T-cell (primary cell): ENCODE data around the gene R3HDM2. TPM values are rescaled to one million over a fixed set of nuclear protein-coding genes. Genes with fewer than 3 reads are reported as not detected.

Experiments
- ATAC-seq, 4 experiments: fragments of 200-7000 bp in 3 of 4; fragments of 150-1000 bp in 1 of 4; cut with Tn5 transposase; replicated peaks in 1 of 4; 1 replicate in 3 of 4; 2 replicates in 1 of 4; pipeline ENCODE4 v1.10.0; 2021; ENCODE audit warnings: moderate library complexity in 3 of 4, mild to moderate bottlenecking in 2 of 4, moderate number of reproducible peaks in 1 of 4
- CTCF ChIA-PET, 2 donors: fragments of 300-600 bp; sonication (Branson Sonifier 250); formaldehyde crosslinking; loops; one replicate each; lab custom pipeline; 2022; ENCODE audit warnings: antibody characterized with exemption in 2 of 2; lab: Charles Lee
- POLR2A ChIA-PET, 2 donors: fragments of 300-600 bp; sonication (Branson Sonifier 250); formaldehyde crosslinking; loops; one replicate each; lab custom pipeline; 2022; ENCODE audit warnings: antibody characterized with exemption in 2 of 2; lab: Charles Lee
- DNase-seq, 35 experiments: peaks; one replicate each; pipeline versions ENCODE4 v3.0.0 to v3.0.0-alpha.2; 2013 to 2023
- H3K27ac ChIP-seq: one replicate; pipeline ENCODE4 v1.5.1; 2013; ENCODE audit warnings: low read length
- H3K27me3 ChIP-seq, 2 experiments: replicated peaks in 1 of 2; 1 replicate in 1 of 2; 2 replicates in 1 of 2; pipeline versions ENCODE4 v1.6.1 to v1.7.0; 2013; ENCODE audit warnings: low read length in 1 of 2, mixed read lengths in 1 of 2; ENCODE audit not compliant: control insufficient read depth in 2 of 2, insufficient read depth in 2 of 2; ENCODE audit errors: extremely low read depth in 1 of 2
- H3K36me3 ChIP-seq, 2 donors: 1 replicate in 1 of 2; 2 replicates in 1 of 2; pipeline versions ENCODE4 v1.6.1 to v1.7.0; 2013; ENCODE audit warnings: low read length in 1 of 2; ENCODE audit not compliant: control insufficient read depth in 2 of 2, insufficient read depth in 1 of 2; ENCODE audit errors: extremely low read depth in 1 of 2
- H3K4me1 ChIP-seq, 2 experiments: 1 replicate in 1 of 2; 2 replicates in 1 of 2; pipeline versions ENCODE4 v1.6.1 to v1.7.0; 2013; ENCODE audit warnings: low read length in 2 of 2, mixed read lengths in 1 of 2; ENCODE audit not compliant: insufficient read depth in 2 of 2, control insufficient read depth in 1 of 2; ENCODE audit errors: extremely low read depth in 1 of 2
- H3K4me3 ChIP-seq, 2 donors: 1 replicate in 1 of 2; 2 replicates in 1 of 2; pipeline versions ENCODE4 v1.5.1 to v1.7.0; 2013; ENCODE audit warnings: mild to moderate bottlenecking in 2 of 2, low read length in 1 of 2, moderate library complexity in 1 of 2; ENCODE audit not compliant: control insufficient read depth in 1 of 2; ENCODE audit errors: extremely low read depth in 1 of 2
- H3K9me3 ChIP-seq: 2 replicates; pipeline ENCODE4 v1.7.0; 2013
- H3K27ac Mint-ChIP-seq, 2 donors: one replicate each; pipeline ENCODE4 v1.8.0; 2020 to 2021; ENCODE audit warnings: mild to moderate bottlenecking in 2 of 2, mixed read lengths in 2 of 2
- H3K27me3 Mint-ChIP-seq, 2 donors: one replicate each; pipeline ENCODE4 v1.8.0; 2021 to 2022; ENCODE audit warnings: mixed read lengths in 2 of 2
- H3K36me3 Mint-ChIP-seq: one replicate; pipeline ENCODE4 v1.8.0; 2021; ENCODE audit warnings: mixed read lengths
- H3K4me1 Mint-ChIP-seq, 3 donors: one replicate each; pipeline ENCODE4 v1.8.0; 2020 to 2022; ENCODE audit warnings: mixed read lengths in 3 of 3, mild to moderate bottlenecking in 1 of 3
- H3K4me3 Mint-ChIP-seq, 3 donors: one replicate each; pipeline ENCODE4 v1.8.0; 2020 to 2022; ENCODE audit warnings: mild to moderate bottlenecking in 3 of 3, mixed read lengths in 3 of 3, moderate library complexity in 3 of 3
- H3K9me3 Mint-ChIP-seq, 3 donors: one replicate each; pipeline ENCODE4 v1.8.0; 2020 to 2022; ENCODE audit warnings: mixed read lengths in 3 of 3
- WGBS: methylation state at CpG from one replicate; pipeline ENCODE4 v1.1.5; 2013; ENCODE audit warnings: missing lambda C conversion rate; ENCODE audit not compliant: insufficient coverage; 5-methylcytosine and 5-hydroxymethylcytosine counted together
- total RNA-seq, 35 experiments: library from RNA in 6 of 35; stranded (reverse) in 6 of 35; fragments of 120-200 nt in 1 of 35; gene quantifications; one replicate each; pipeline versions ENCODE4 v1.2.1 to v1.2.4 and lab custom pipeline; 2013 to 2026

Gene R3HDM2
- total RNA-seq, 5 donors from 2014 or later (not counting 1 experiment from before 2014, with no cell fraction given) = 88.3 to 122 (median 94.7) TPM

DNA sequence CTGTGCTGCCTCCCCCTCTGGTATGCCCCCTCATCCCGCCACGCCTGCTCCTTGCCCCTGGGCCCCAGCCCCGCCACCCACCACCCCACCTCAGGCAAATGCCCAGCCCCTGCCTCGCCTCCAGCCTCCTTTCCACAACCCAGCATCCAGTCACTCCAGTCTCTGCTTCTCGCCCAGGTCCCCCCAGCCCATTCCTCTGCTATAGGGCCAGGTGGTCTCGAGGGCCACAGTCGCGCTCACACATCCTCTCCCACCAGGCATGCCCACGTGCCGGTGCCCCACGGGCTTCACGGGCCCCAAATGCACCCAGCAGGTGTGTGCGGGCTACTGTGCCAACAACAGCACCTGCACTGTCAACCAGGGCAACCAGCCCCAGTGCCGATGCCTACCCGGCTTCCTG is 220.4 kb downstream of the R3HDM2 start:
- ATAC-seq (no peak), DNase-seq (no peak)
- H3K36me3 ChIP-seq = no peaks in the 10 kb centered on the region
- peaks cover 0 to 27% of the 10 kb centered on the region in 2 experiments for H3K4me1 ChIP-seq
- Mint-ChIP-seq H3K4me3 (no peak overlapping the region), H3K27ac (no peak overlapping the region), H3K4me1 (peaks cover 16 to 23% (median 22%) of the 10 kb centered on the region in 3 donors), H3K27me3 (peaks cover 22 to 24% of the 10 kb centered on the region in 2 donors), H3K36me3 (no peaks in the 10 kb centered on the region), H3K9me3 (no peaks in the 10 kb centered on the region)
- peaks cover 0 to 40% of the 10 kb centered on the region in 2 experiments for H3K27me3 ChIP-seq
- no peak overlapping the region for H3K4me3 ChIP-seq
- CTCF ChIA-PET = no interaction called here
- POLR2A ChIA-PET = interaction anchor here in 1 of 2 donors (0.6 kb wide), 1 partner anchor 67 kb away, joined by 7 read pairs; no protein-coding TSS in a partner anchor
- H3K27ac ChIP-seq = no peak overlapping the region
- no peaks in the 10 kb centered on the region for H3K9me3 ChIP-seq
- WGBS = 76% methylated on average over 13 of the region's 15 CpGs

DNA sequence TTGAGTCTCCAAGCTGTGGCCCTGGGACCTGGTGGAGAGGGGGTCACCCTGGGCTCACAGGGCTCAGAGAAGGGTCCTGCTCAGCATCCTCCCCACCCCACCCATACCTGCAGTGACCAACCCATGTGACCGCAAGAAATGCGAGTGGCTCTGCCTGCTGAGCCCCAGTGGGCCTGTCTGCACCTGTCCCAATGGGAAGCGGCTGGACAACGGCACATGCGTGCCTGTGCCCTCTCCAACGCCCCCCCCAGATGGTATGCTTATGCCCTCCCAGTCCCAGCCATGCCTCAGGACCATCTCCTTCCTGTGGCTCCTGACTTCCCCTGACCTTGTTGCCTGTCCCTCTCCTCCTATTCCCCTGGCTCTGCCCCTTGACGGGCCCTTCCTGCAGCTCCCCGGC is 220.9 kb downstream of the R3HDM2 start:
- DNase-seq (no peak), ATAC-seq (no peak)
- Mint-ChIP-seq H3K27ac (no peak overlapping the region), H3K27me3 (peaks cover 17 to 19% of the 10 kb centered on the region in 2 donors), H3K9me3 (no peaks in the 10 kb centered on the region), H3K4me1 (peaks cover 12 to 18% (median 17%) of the 10 kb centered on the region in 3 donors), H3K36me3 (no peaks in the 10 kb centered on the region), H3K4me3 (no peak overlapping the region)
- no peak overlapping the region for H3K4me3 ChIP-seq
- H3K9me3 ChIP-seq = no peaks in the 10 kb centered on the region
- no peaks in the 10 kb centered on the region for H3K36me3 ChIP-seq
- CTCF ChIA-PET = no interaction called here
- 76% methylated on average over 8 of the region's 8 CpGs for WGBS
- POLR2A ChIA-PET = no interaction called here
- no peak overlapping the region for H3K27ac ChIP-seq
- H3K4me1 ChIP-seq = peaks cover 0 to 21% of the 10 kb centered on the region in 2 experiments
- peaks cover 0 to 35% of the 10 kb centered on the region in 2 experiments for H3K27me3 ChIP-seq

DNA sequence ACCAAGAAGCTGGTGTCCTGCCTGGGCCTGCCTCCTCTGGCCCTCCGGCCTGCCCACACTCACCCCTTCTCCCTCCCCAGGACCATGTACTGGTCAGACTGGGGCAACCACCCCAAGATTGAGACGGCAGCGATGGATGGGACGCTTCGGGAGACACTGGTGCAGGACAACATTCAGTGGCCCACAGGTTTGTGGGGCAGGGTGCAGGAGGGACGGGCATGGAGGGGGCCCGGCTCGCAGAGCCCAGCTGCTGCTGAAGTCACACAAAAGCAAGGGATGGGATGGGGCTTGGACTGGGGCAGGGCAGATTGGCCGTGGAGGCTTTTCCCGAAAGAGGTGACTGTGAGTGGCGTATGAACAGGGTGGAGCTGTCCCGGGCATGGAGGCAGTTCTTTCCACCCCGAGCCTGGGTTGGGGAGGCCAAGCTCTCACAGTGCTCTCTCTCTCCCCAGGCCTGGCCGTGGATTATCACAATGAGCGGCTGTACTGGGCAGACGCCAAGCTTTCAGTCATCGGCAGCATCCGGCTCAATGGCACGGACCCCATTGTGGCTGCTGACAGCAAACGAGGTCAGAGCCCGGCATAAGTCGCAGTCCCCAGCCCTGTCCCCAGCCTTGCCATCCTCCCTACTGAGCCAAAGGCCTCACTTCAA is 222.1 kb downstream of the R3HDM2 start:
- WGBS = 90% methylated on average over 17 of the region's 22 CpGs

DNA sequence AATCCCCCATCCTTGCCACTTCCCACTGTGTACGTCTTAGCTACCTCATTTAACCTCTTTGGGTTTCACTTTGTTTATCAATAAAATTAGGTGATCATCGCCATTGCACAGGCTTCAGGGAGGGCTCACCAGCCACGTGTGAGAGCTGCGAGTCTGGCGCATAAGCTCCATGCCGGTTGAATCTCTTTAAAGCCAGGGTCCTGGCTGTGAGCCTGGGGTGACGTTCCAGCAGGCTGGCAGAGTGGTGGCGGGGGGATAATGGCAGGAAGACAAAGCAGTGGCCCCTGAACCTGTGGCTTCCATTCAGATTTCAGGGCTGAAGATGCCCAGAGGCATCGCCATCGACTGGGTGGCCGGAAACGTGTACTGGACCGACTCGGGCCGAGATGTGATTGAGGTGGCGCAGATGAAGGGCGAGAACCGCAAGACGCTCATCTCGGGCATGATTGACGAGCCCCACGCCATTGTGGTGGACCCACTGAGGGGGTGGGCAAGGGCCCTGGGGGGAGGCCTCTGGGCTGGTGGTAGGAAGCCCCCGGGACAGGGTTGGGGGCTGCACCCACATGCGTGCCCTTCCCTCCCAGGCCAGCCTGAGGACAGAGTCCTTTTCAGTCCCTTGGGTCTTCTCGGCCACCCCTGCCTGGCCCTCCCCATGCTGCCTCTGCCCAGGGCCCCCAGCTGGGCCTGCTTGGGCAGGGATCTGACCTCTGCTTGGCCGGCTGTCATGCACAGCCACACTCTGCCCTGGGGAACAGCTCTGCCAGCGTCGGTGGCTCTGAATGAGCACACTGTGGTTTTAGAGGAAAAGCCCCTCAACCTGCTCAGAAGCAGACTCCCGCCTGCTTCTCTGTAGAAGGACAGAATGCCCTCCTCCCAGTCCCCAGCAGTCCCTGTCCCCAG is 222.9 kb downstream of the R3HDM2 start:
- no peak overlapping the region for H3K27ac ChIP-seq
- no peaks in the 10 kb centered on the region for H3K9me3 ChIP-seq
- ATAC-seq (no peak), DNase-seq (no peak)
- Mint-ChIP-seq H3K4me1 (no peaks in the 10 kb centered on the region), H3K27me3 (peaks cover 0 to 2% of the 10 kb centered on the region in 2 donors), H3K36me3 (no peaks in the 10 kb centered on the region), H3K27ac (no peak overlapping the region), H3K9me3 (no peaks in the 10 kb centered on the region), H3K4me3 (no peak overlapping the region)
- ChIA-PET CTCF (interaction anchor here in 1 of 2 donors (0.6 kb wide), 1 partner anchor 18 kb away, joined by 5 read pairs; no protein-coding TSS in a partner anchor), POLR2A (no interaction called here)
- 84% methylated on average over 27 of the region's 29 CpGs for WGBS
- H3K36me3 ChIP-seq = no peaks in the 10 kb centered on the region
- H3K27me3 ChIP-seq = peaks cover 0 to 16% of the 10 kb centered on the region in 2 experiments
- peaks cover 0 to 2% of the 10 kb centered on the region in 2 experiments for H3K4me1 ChIP-seq
- no peak overlapping the region for H3K4me3 ChIP-seq

More for the DNA sequence above, 222.1 kb downstream of the R3HDM2 start:
- CTCF ChIA-PET = interaction anchor here in 1 of 2 donors (0.6 kb wide), 1 partner anchor 18 kb away, joined by 5 read pairs; no protein-coding TSS in a partner anchor
- Mint-ChIP-seq H3K4me1 (peaks cover 6% of the 10 kb centered on the region in 3 donors), H3K27me3 (peaks cover 6 to 7% of the 10 kb centered on the region in 2 donors), H3K27ac (no peak overlapping the region), H3K4me3 (no peak overlapping the region), H3K9me3 (no peaks in the 10 kb centered on the region), H3K36me3 (no peaks in the 10 kb centered on the region)
- no peak overlapping the region for H3K27ac ChIP-seq
- ATAC-seq (no peak), DNase-seq (no peak)
- H3K9me3 ChIP-seq = no peaks in the 10 kb centered on the region
- peaks cover 0 to 23% of the 10 kb centered on the region in 2 experiments for H3K27me3 ChIP-seq
- POLR2A ChIA-PET = no interaction called here
- no peak overlapping the region for H3K4me3 ChIP-seq
- peaks cover 0 to 10% of the 10 kb centered on the region in 2 experiments for H3K4me1 ChIP-seq
- no peaks in the 10 kb centered on the region for H3K36me3 ChIP-seq

DNA sequence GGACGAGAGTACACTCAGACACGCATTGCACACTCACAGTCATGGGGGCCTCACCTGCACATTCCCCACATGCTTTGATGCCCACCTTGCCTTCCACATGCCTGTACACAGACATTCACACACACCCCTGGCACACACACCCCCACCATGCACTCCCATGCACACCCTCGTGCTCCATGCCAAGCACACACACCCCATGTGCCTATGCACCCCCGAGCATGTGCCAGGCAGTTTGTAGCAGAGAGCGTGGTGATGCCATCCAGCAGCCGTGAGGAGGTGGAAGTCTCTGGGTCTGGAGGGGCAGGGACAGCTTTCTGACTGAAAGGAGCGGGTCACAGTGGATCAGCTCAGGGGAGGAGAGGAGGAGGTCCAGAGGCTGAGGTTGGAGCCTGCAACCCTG is 224.9 kb downstream of the R3HDM2 start:
- H3K27ac ChIP-seq = no peak overlapping the region
- Mint-ChIP-seq H3K4me1 (no peaks in the 10 kb centered on the region), H3K9me3 (no peaks in the 10 kb centered on the region), H3K4me3 (no peak overlapping the region), H3K27me3 (no peaks in the 10 kb centered on the region), H3K36me3 (no peaks in the 10 kb centered on the region), H3K27ac (no peak overlapping the region)
- ChIA-PET CTCF (interaction anchor here in 1 of 2 donors (0.6 kb wide), 1 partner anchor 684 kb away, joined by 4 read pairs; the partner anchor contains the start of gene RBMS2), POLR2A (no interaction called here)
- no peaks in the 10 kb centered on the region for H3K4me1 ChIP-seq
- DNase-seq (no peak), ATAC-seq (no peak)
- no peaks in the 10 kb centered on the region for H3K9me3 ChIP-seq
- no peaks in the 10 kb centered on the region for H3K36me3 ChIP-seq
- 68% methylated on average over 5 of the region's 7 CpGs for WGBS
- H3K27me3 ChIP-seq = peaks cover 0 to 4% of the 10 kb centered on the region in 2 experiments
- H3K4me3 ChIP-seq = no peak overlapping the region

DNA sequence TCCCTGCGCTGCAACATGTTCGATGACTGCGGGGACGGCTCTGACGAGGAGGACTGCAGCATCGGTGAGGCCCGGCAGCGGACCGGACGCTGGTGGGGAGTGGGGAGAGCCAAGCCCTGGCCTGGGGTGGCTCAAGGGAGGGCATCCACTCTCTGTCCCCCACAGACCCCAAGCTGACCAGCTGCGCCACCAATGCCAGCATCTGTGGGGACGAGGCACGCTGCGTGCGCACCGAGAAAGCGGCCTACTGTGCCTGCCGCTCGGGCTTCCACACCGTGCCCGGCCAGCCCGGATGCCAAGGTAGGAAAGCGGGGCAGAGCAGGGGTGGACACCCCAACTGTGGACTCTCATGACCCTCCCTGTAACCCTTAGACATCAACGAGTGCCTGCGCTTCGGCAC is 225.7 kb downstream of the R3HDM2 start:
- Mint-ChIP-seq H3K27me3 (no peaks in the 10 kb centered on the region), H3K4me1 (no peaks in the 10 kb centered on the region), H3K9me3 (no peaks in the 10 kb centered on the region), H3K36me3 (no peaks in the 10 kb centered on the region), H3K4me3 (no peak overlapping the region), H3K27ac (no peak overlapping the region)
- H3K4me1 ChIP-seq = no peaks in the 10 kb centered on the region
- no peak overlapping the region for H3K4me3 ChIP-seq
- 93% methylated on average over 21 of the region's 26 CpGs for WGBS
- H3K27ac ChIP-seq = no peak overlapping the region
- H3K27me3 ChIP-seq = no peaks in the 10 kb centered on the region
- ATAC-seq (no peak), DNase-seq (no peak)
- H3K9me3 ChIP-seq = no peaks in the 10 kb centered on the region
- no peaks in the 10 kb centered on the region for H3K36me3 ChIP-seq
- ChIA-PET POLR2A (no interaction called here), CTCF (no interaction called here)
